K562 (cell line): Measurements from ENCODE around the gene FKBP1B. TPM values are rescaled to one million over a fixed set of nuclear protein-coding genes. Genes with fewer than 3 reads are reported as not detected.
A peak's percentile ranks its signal among the peaks of the same experiment; 100 is the strongest.

ENCODE experiments used
- CREB1 ChIP-seq, 2 experiments: sonication (generic) in 1 of 2; formaldehyde crosslinking in 1 of 2; IDR thresholded peaks; 2 replicates each; pipeline versions ENCODE4 v1.6.1 to v1.8.0; 2012 to 2022; ENCODE audit warnings: inconsistent platforms in 1 of 2, mild to moderate bottlenecking in 1 of 2, missing genetic modification reagents in 1 of 2, moderate library complexity in 1 of 2
- CXXC5 ChIP-seq: fragments of 250-450 bp; sonication (Bioruptor Pico); IDR thresholded peaks from 2 replicates; pipeline ENCODE4 v1.8.0; 2022; ENCODE audit warnings: inconsistent platforms, mild to moderate bottlenecking, moderate library complexity
- ETS2 ChIP-seq: IDR thresholded peaks from 2 replicates; pipeline ENCODE4 v1.6.1; 2016; ENCODE audit warnings: borderline replicate concordance, missing genetic modification characterization, mild to moderate bottlenecking, moderate library complexity, missing compliant biosample characterization; ENCODE audit not compliant: poor library complexity, severe bottlenecking
- ETV5 ChIP-seq: sonication (generic); formaldehyde crosslinking; IDR thresholded peaks from 2 replicates; pipeline ENCODE4 v1.4.0; 2020; ENCODE audit warnings: low read depth, mild to moderate bottlenecking, missing genetic modification reagents
- FOSL1 ChIP-seq: fragments of 200-800 bp; sonication (Bioruptor generic); conservative IDR thresholded peaks from 2 replicates; pipeline ENCODE4 v1.6.1; 2016; ENCODE audit warnings: missing genetic modification characterization, missing compliant biosample characterization
- HMGN3 ChIP-seq: IDR thresholded peaks from 2 replicates; pipeline ENCODE4 v1.6.1; 2011; ENCODE audit warnings: borderline replicate concordance, low read depth, mild to moderate bottlenecking, mixed read lengths, low read length; ENCODE audit not compliant: insufficient read length; ENCODE audit errors: extremely low read depth
- IRF1 ChIP-seq: sonication (generic); formaldehyde crosslinking; IDR thresholded peaks from 2 replicates; pipeline ENCODE4 v1.8.0; 2022; ENCODE audit warnings: missing genetic modification reagents, mild to moderate bottlenecking, borderline replicate concordance
- LEF1 ChIP-seq: fragments of 450-650 bp; IDR thresholded peaks from 2 replicates; pipeline ENCODE4 v1.6.1; 2016; ENCODE audit warnings: mild to moderate bottlenecking
- NR2C2 ChIP-seq, 2 experiments: fragments of 200-800 bp in 1 of 2; sonication (Bioruptor generic) in 1 of 2; sonication (generic) in 1 of 2; formaldehyde crosslinking in 1 of 2; IDR thresholded peaks; 2 replicates each; pipeline versions ENCODE4 v1.6.1 to v1.8.0; 2016 to 2022; ENCODE audit warnings: mild to moderate bottlenecking in 1 of 2, missing compliant biosample characterization in 1 of 2, missing genetic modification characterization in 1 of 2, missing genetic modification reagents in 1 of 2
- PCBP1 ChIP-seq: fragments of 200-400 bp; formaldehyde crosslinking; IDR thresholded peaks from 2 replicates; pipeline ENCODE4 v1.6.1; 2018; ENCODE audit warnings: mild to moderate bottlenecking, low read depth, low read length; ENCODE audit not compliant: poor library complexity, severe bottlenecking
- RAD51 ChIP-seq: fragments of 450-650 bp; IDR thresholded peaks from 2 replicates; pipeline ENCODE4 v1.7.1; 2016; ENCODE audit warnings: low read depth, mild to moderate bottlenecking, borderline replicate concordance
- SAFB2 ChIP-seq: fragments of 200-400 bp; formaldehyde crosslinking; IDR thresholded peaks from 2 replicates; pipeline ENCODE4 v1.6.1; 2018; ENCODE audit warnings: borderline replicate concordance, low read length, low read depth, moderate library complexity; ENCODE audit not compliant: severe bottlenecking
- SREBF2 ChIP-seq: sonication (generic); formaldehyde crosslinking; IDR thresholded peaks from 2 replicates; pipeline ENCODE4 v1.4.0; 2020; ENCODE audit warnings: mild to moderate bottlenecking, missing genetic modification reagents
- STAT5B ChIP-seq: fragments of 250-450 bp; sonication (Bioruptor Pico); IDR thresholded peaks from 2 replicates; pipeline ENCODE4 v1.8.0; 2021; ENCODE audit warnings: mild to moderate bottlenecking, inconsistent platforms
- ZFP1 ChIP-seq: fragments of 450-650 bp; formaldehyde crosslinking; IDR thresholded peaks from 2 replicates; pipeline ENCODE4 v1.4.0; 2020; ENCODE audit warnings: mild to moderate bottlenecking, mixed read lengths
- ZKSCAN1 ChIP-seq: fragments of 150-350 bp; IDR thresholded peaks from 2 replicates; pipeline ENCODE4 v1.6.1; 2016; ENCODE audit warnings: low read depth, low read length
- ZNF280B ChIP-seq: fragments of 250-450 bp; sonication (Bioruptor Pico); IDR thresholded peaks from 2 replicates; pipeline ENCODE4 v1.5.1; 2021; ENCODE audit warnings: mild to moderate bottlenecking
- ZNF589 ChIP-seq: fragments of 200-800 bp; sonication (Bioruptor generic); IDR thresholded peaks from 2 replicates; pipeline ENCODE4 v1.6.1; 2016; ENCODE audit warnings: low read depth, missing genetic modification characterization, missing compliant biosample characterization
- ZNF655 ChIP-seq: fragments of 250-450 bp; sonication (Bioruptor Pico); IDR thresholded peaks from 2 replicates; pipeline ENCODE4 v1.5.0; 2021
- ZNF717 ChIP-seq: fragments of 250-450 bp; sonication (Bioruptor Pico); IDR thresholded peaks from 2 replicates; pipeline ENCODE4 v1.5.0; 2021
- ZNF740 ChIP-seq, 3 experiments: fragments of 200-800 bp in 1 of 3; sonication (Bioruptor generic) in 1 of 3; sonication (generic) in 1 of 3; formaldehyde crosslinking in 1 of 3; IDR thresholded peaks; 2 replicates each; pipeline versions ENCODE4 v1.6.1 to v1.8.0; 2016 to 2022; ENCODE audit warnings: mild to moderate bottlenecking in 2 of 3, missing compliant biosample characterization in 2 of 3, missing genetic modification characterization in 2 of 3, missing genetic modification reagents in 1 of 3
- polyA plus RNA-seq, 8 experiments: library from polyadenylated mRNA; depleted of rRNA in 4 of 8; stranded (reverse) in 5 of 8; unstranded in 3 of 8; fragments of >200 nt; fragmentation: Nextera tagmentation in 2 of 8; fragmentation: Illumina TruSeq in 1 of 8; extraction: Ambion mirVana in 2 of 8; extraction: Trizol in 1 of 8; gene quantifications; 2 replicates each; pipeline versions ENCODE4 v1.2.1 to v1.2.3, GENCODE V29; 2011 to 2014; ENCODE audit warnings: inconsistent platforms in 1 of 8, missing spikeins in 1 of 8
- total RNA-seq, 7 experiments: library from RNA; depleted of rRNA in 6 of 7; stranded (reverse); fragments of >200 nt in 6 of 7; fragmentation: Illumina TruSeq in 2 of 7; extraction: Trizol in 2 of 7; gene quantifications; 2 replicates each; pipeline versions ENCODE4 v1.2.1 to v1.2.3, GENCODE V29; 2011 to 2021; ENCODE audit warnings: low replicate concordance in 1 of 7

FKBP1B gene
- total and polyA plus RNA-seq, 9 of the 15 experiments (the other 6 are each of a cell fraction or from before 2014, with no cell fraction given): 0.58 to 9.4 (median 1.6) TPM

- TF ChIP-seq ZNF655 (CRISPR knock-in tag) (no peak), ZKSCAN1 (no peak), HMGN3 (no peak), RAD51 (no peak), CXXC5 (no peak), SREBF2 (CRISPR knock-in tag) (no peak), ZNF589 (CRISPR knock-in tag) (no peak), ZNF280B (no peak), CREB1 (IDR thresholded peaks at IDR 0.05) (no peak), CREB1 (CRISPR knock-in tag; IDR thresholded peaks at IDR 0.05) (no peak), IRF1 (CRISPR knock-in tag) (no peak), ZNF717 (CRISPR knock-in tag) (no peak), ZNF740 (CRISPR knock-in tag; IDR thresholded peaks at IDR 0.05) (no peak), ZNF740 (tag; IDR thresholded peaks at IDR 0.05) (no peak), PCBP1 (no peak), ZFP1 (CRISPR knock-in tag) (no peak), SAFB2 (no peak), ETS2 (tag) (no peak), STAT5B (CRISPR knock-in tag) (no peak), ETV5 (CRISPR knock-in tag) (no peak), LEF1 (no peak), NR2C2 (CRISPR knock-in tag; IDR thresholded peaks at IDR 0.05) (no peak), NR2C2 (tag; IDR thresholded peaks at IDR 0.05) (no peak), FOSL1 (tag) (0 out of 2 replicates have a peak, but pooled peaks have one; percentile 23)
These were observed 61.2 kb downstream of the FKBP1B start (continued) for GRCh38 chr2:24110660-24111303.
